IgD-negative memory B cell (primary cell): ENCODE results near the gene ZDHHC11. TPM values are rescaled to one million over a fixed set of nuclear protein-coding genes. Genes with fewer than 3 reads are reported as not detected.

Source experiments
- H3K27ac Mint-ChIP-seq, 3 donors: one replicate each; pipeline ENCODE4 v1.8.0; 2020 to 2022; ENCODE audit warnings: mild to moderate bottlenecking in 3 of 3, mixed read lengths in 3 of 3, moderate library complexity in 1 of 3
- H3K27me3 Mint-ChIP-seq: one replicate; pipeline ENCODE4 v1.8.0; 2021; ENCODE audit warnings: mixed read lengths
- H3K36me3 Mint-ChIP-seq: one replicate; pipeline ENCODE4 v1.8.0; 2020; ENCODE audit warnings: mild to moderate bottlenecking, mixed read lengths
- H3K4me1 Mint-ChIP-seq, 3 donors: one replicate each; pipeline ENCODE4 v1.8.0; 2020 to 2022; ENCODE audit warnings: mixed read lengths in 3 of 3, mild to moderate bottlenecking in 1 of 3
- H3K4me3 Mint-ChIP-seq, 4 donors: one replicate each; pipeline ENCODE4 v1.8.0; 2020 to 2022; ENCODE audit warnings: mild to moderate bottlenecking in 4 of 4, mixed read lengths in 4 of 4, moderate library complexity in 3 of 4
- H3K9me3 Mint-ChIP-seq, 3 donors: one replicate each; pipeline ENCODE4 v1.8.0; 2020 to 2021; ENCODE audit warnings: mixed read lengths in 3 of 3, mild to moderate bottlenecking in 1 of 3
- polyA plus RNA-seq: library from polyadenylated mRNA; unstranded; fragments of 300-500 nt; fragmentation: Illumina TruSeq; gene quantifications from one replicate; pipeline ENCODE4 v1.2.3, GENCODE V29; 2021

ZDHHC11 gene, protein sequence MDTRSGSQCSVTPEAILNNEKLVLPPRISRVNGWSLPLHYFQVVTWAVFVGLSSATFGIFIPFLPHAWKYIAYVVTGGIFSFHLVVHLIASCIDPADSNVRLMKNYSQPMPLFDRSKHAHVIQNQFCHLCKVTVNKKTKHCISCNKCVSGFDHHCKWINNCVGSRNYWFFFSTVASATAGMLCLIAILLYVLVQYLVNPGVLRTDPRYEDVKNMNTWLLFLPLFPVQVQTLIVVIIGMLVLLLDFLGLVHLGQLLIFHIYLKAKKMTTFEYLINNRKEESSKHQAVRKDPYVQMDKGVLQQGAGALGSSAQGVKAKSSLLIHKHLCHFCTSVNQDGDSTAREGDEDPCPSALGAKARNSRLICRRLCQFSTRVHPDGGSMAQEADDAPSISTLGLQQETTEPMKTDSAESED
- polyA plus RNA-seq: not detected

DNA sequence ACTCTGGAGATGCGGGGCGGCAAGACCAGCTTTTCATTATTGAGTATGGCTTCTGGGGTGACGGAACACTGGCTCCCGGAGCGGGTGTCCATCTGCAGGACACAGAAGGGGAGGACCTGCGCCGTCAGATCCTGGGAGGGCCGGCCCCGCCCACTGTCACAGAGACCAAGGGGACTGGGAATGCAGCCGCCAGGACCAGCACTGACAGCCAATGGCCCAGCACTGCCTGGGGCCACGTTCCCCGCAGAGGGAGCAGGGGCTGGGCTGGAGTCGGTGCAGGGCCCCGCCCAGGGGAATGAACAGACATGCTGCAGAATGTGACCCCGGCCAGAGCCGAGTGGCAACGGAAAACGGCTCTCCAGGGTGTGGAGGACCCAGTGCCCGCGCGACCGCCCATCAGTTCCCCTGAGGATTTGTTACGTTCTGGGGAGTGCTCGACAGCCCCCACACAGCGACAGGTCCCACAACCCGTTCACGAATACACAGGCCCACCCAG, at the start of gene ZDHHC11:
Gene ZDHHC11, minus strand, starts transcription at position 476 of the 496 bp plus-strand sequence. Its CDS starts 384 bp downstream, at position 92.
- Mint-ChIP-seq H3K27ac (no peak within 1 kb of the TSS), H3K4me3 (no peak within 1 kb of the TSS), H3K4me1 (peaks cover 0 to 5% (median 4%) of the 10 kb centered on the region in 3 donors), H3K9me3 (no peaks in the 10 kb centered on the region), H3K36me3 (no peaks in the 10 kb centered on the region), H3K27me3 (peaks cover 8% of the 10 kb centered on the region)

DNA sequence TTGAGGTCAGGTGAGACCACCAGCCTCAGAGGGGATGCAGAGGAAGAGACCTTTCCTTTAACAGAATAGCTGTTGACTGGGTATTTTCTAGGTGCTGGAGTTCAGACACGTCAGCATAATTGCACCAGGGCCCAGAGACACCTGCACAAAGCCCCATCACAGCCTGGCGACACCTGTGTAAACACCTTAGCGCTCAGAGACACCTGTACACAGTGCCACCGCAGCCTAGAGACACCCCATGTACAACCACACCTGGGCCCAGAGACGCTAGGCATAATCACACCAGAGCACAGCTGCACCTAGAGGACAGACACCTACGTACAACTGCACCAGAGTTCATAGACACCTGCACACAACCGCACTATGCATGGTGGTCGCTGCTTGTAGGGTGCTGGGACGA, 42.9 kb upstream of the ZDHHC11 start:
- H3K36me3 Mint-ChIP-seq: peaks cover 3% of the 10 kb centered on the region
- no peaks in the 10 kb centered on the region for H3K27me3 Mint-ChIP-seq
- peaks cover 4 to 7% (median 6%) of the 10 kb centered on the region in 3 donors for H3K4me1 Mint-ChIP-seq
- no peaks in the 10 kb centered on the region for H3K9me3 Mint-ChIP-seq
- H3K4me3 Mint-ChIP-seq: peak overlapping the region; percentile 74 to 90 (median 87)
- no peak overlapping the region for H3K27ac Mint-ChIP-seq

DNA sequence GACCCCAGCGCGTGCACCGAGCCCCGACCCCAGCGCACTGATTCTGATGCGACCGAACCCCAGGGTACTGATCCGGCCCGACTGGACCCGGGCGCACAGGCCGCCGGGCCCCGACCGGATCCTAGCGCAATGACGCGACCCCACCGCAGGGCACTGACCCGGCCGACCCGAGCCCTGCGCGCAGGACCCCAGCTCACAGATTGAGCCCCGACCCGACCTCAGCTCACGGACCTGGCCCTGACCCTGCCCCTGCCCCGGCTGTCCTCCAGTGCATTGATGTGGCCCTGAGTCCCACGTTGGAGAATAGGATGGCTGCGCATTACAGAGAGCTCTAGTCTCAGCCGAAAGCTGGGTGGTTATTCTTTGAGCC, 42.3 kb upstream of the ZDHHC11 start:
- Mint-ChIP-seq H3K36me3 (peaks cover 3% of the 10 kb centered on the region), H3K9me3 (no peaks in the 10 kb centered on the region), H3K4me1 (peaks cover 4 to 7% (median 6%) of the 10 kb centered on the region in 3 donors), H3K4me3 (peak overlapping the region; percentile 74 to 90 (median 87)), H3K27me3 (no peaks in the 10 kb centered on the region), H3K27ac (no peak overlapping the region)

DNA sequence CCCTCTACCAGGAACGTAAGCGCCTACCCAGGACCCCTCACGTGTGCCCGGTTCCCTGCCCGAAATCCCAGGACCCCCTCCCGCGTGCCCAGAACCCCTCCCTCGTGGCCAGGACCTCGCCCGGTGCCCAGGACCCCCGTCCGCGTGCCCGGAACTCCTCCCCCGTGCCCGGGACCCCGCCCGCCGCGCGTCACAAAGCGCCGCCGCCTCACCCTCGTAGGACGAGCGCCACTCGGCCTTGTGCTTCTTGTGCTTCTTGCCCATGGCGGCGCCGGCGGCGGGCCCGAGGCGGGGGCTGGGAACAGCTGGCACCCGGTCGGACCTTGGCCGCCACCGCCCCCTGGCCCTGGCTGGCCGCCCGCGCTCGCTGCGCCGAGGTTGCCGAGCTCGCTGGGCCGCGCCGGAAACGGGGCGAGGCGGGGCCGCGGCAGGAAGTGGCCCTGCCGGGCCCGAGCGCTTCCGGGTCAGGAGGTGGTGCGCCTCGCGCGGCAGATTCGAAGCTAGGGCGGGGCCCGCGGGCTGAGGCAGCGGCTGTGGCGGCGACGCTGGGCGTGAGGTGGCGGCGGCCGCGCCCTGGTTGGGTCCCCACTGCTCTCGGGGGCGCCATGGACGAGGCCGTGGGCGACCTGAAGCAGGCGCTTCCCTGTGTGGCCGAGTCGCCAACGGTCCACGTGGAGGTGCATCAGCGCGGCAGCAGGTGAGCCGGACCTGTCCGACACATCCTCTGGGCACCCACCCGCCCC, 41.8 kb upstream of the ZDHHC11 start, which contains the start of the genes BRD9 and TRIP13:
Gene BRD9, minus strand, starts transcription at position 408 of the 743 bp plus-strand sequence. Its CDS starts 144 bp downstream, at position 264.
Gene TRIP13, plus strand, starts transcription at position 491 of the 743 bp plus-strand sequence. Its CDS starts 115 bp downstream, at position 606.
- peak within 1 kb of the TSS; percentile 87 to 96 (median 91) for H3K4me3 Mint-ChIP-seq
- peak within 1 kb of the TSS; percentile 64 to 93 (median 77) for H3K27ac Mint-ChIP-seq
- H3K36me3 Mint-ChIP-seq: peaks cover 3% of the 10 kb centered on the region
- H3K27me3 Mint-ChIP-seq: no peaks in the 10 kb centered on the region
- no peaks in the 10 kb centered on the region for H3K9me3 Mint-ChIP-seq
- peaks cover 4 to 7% (median 6%) of the 10 kb centered on the region in 3 donors for H3K4me1 Mint-ChIP-seq

DNA sequence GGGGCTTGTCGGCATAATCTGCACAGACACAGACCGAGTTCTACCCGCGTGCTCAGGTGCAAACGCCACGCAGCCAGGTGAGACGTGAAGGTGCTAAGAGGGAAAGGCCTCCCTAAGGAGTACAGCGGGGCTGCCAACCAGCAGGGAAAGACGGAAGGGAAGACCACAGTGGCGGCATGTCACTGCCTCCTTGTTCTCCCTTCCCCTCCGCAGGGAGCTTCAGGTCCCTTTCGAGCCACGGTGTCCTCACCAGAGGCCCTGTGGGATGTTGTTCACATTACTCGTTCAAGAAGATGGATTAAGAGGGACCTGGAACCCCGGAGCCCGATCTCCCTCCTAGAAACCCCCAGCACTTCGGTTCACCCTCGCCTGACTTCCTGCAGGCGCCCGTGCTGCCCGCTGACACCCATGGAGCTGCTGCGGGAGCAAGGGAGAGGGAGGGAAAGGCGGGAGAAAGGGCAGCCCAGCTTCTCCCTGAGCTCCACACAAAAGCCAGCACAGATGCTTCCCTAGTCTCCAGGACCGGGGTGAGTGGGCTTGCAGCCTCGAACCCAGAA, 41.1 kb upstream of the ZDHHC11 start:
- Mint-ChIP-seq H3K27ac (peak overlapping the region; percentile 64 to 93 (median 77)), H3K9me3 (no peaks in the 10 kb centered on the region), H3K27me3 (no peaks in the 10 kb centered on the region), H3K4me1 (peaks cover 4 to 7% (median 6%) of the 10 kb centered on the region in 3 donors), H3K36me3 (peaks cover 3% of the 10 kb centered on the region), H3K4me3 (peak overlapping the region; percentile 87 to 96 (median 91))

DNA sequence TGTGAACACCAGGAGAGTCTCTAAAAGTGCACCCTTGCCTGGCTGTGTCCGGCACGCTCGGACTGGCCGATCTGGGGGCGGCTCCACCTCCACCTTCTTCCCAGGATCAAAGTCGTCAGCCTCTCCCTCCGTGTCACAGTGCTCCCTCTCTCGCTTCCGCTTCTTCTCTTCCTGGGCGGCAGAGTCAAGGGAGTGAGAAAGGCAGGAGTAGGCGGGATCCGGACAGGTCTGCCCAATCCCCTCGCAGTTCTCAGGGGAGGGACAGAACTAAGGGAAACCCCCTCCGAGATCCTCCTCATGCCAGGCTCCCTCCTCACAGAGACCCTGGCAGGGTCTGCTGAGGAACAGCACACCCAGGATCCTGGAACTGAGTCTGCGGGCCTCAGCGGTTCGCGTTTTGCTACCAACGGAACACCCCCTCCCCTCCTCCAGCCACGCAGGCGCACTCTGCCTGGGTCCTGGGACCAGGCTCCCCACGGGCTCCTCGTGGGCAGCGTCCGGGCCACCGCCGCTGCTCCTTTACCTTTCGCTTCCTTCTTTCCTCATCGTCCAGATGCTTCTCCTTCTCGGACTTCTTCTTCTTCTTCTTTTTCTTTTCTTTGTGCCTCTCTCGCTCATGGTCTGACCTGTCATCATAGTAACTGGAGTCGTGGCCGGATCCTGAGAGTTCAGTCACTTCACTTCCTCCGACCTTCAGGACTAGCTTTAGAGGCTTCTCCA, 40.5 kb upstream of the ZDHHC11 start:
- Mint-ChIP-seq H3K27ac (peak overlapping the region; percentile 64 to 93 (median 77)), H3K4me3 (peak overlapping the region; percentile 87 to 96 (median 91)), H3K27me3 (no peaks in the 10 kb centered on the region), H3K36me3 (peaks cover 5% of the 10 kb centered on the region), H3K9me3 (no peaks in the 10 kb centered on the region), H3K4me1 (peaks cover 4 to 7% (median 6%) of the 10 kb centered on the region in 3 donors)

DNA sequence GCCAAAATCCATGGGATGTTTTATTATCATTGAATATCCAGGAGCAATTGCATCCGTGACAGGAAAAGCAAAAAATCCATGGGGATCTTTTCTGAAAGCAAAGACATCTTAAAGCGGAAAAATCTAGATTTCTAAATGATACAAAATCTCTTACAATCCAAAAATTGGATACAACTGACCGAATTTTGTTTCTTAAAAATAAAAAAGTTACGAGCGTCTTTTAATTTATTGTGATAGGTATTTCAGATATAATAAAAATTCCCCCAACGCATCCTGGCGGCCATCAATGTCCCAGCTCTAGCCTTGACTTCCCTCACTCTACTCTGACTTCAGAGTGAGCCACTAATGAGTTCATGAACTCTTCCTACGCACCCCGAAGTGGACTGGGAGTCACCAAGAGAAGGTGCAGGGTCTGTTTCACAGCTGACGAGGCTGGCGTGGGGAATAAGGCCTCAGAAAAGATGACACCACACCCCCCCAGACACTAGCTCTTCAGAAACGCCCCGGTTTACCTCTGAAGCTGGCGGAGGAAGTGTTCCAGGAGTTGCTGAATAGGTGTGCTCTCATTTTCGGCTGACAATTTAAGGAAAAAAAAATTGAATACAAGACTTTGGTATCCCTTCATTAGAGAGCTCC, 38.4 kb upstream of the ZDHHC11 start:
- H3K27me3 Mint-ChIP-seq: no peaks in the 10 kb centered on the region
- peak overlapping the region in 1 of 4 donors; percentile 90 for H3K4me3 Mint-ChIP-seq
- no peaks in the 10 kb centered on the region for H3K9me3 Mint-ChIP-seq
- peaks cover 4 to 7% (median 6%) of the 10 kb centered on the region in 3 donors for H3K4me1 Mint-ChIP-seq
- no peak overlapping the region for H3K27ac Mint-ChIP-seq
- peaks cover 5% of the 10 kb centered on the region for H3K36me3 Mint-ChIP-seq

DNA sequence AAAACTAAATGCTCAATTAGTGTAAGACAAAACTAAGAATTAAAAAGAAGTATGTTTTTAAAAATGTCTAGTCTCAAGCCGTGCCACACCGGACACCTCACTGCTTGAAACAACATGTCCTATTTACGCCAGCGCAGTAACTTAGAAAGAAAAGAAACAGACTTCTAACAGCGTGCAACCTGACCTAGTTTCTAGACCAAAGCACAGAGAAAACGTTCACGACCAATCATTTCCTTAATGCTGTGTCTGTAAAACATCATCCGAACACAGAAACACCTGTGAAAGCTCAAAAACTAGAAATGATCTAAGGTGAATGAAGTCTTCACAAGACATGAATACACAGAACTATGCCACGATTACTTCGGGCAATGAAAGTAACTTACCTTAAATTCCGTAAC, 37.9 kb upstream of the ZDHHC11 start:
- no peak overlapping the region for H3K27ac Mint-ChIP-seq
- H3K4me3 Mint-ChIP-seq: peak overlapping the region in 1 of 4 donors; percentile 52
- no peaks in the 10 kb centered on the region for H3K9me3 Mint-ChIP-seq
- H3K4me1 Mint-ChIP-seq: peaks cover 4 to 7% (median 5%) of the 10 kb centered on the region in 3 donors
- H3K27me3 Mint-ChIP-seq: no peaks in the 10 kb centered on the region
- H3K36me3 Mint-ChIP-seq: peaks cover 6% of the 10 kb centered on the region

DNA sequence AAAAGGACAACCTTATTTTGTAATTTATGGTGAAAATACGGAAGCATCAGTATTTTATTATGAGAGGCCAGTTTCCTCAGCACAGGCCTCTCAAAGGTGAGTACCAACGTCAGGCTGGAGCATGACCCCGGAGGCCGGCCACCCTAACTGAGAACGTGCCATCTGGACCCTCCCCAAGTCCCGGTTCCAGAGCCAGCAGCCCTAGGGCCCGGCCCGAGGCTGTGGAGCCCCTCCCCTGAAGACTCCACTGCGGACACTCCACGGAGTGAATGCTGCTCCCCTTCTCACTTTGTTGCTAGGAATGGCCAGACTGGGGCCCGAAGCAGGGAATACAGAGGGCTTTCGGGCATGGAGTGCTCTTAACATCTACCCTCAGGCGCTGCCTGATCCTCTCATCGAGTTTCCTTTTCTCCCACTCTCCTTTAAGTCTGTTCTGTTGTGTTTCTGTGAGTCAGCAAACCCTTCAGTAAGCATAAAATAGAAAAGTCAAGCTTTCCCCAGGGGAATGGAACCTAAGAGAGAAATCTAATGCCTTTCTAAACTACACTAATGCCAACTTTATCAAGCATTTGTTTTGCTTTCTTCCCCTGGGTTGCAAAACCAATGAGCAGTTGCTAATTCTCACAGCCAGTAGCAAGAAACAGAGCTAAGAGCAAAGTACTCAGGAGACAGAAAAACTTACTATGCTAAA, 37.3 kb upstream of the ZDHHC11 start:
- H3K4me3 Mint-ChIP-seq: peak overlapping the region in 2 of 4 donors; percentile 52 to 63
- H3K36me3 Mint-ChIP-seq: peaks cover 6% of the 10 kb centered on the region
- no peaks in the 10 kb centered on the region for H3K27me3 Mint-ChIP-seq
- peaks cover 4 to 9% (median 6%) of the 10 kb centered on the region in 3 donors for H3K4me1 Mint-ChIP-seq
- H3K27ac Mint-ChIP-seq: no peak overlapping the region
- H3K9me3 Mint-ChIP-seq: no peaks in the 10 kb centered on the region

DNA sequence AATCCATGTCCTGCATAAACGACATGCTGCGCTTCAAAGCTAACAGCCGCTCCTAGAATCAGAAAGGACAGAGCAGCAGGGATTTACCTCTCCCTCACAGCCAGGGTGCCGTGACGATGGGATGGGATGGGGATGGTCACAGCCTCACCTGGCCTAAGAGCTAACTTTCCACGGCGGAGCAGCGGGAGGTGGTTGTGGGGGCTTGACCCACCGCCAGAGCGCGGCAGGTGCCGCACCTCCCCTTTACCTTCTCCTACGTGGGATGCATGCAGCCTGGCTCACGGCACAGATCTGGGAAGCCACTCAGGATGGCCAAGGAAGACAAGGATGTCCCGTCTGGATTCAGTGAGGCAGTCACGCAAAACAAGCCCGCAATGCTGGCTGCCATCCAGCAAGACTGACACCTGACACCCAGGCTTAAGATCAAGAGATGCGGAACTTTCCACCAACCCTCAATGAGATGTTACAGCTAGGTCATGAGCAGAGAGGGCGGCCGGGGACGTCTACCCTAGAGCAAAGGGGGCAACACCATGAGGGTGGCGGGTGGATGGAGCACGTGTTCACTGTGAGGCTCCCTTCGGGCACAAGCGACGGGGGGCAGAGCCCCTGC, 36.0 kb upstream of the ZDHHC11 start:
- Mint-ChIP-seq H3K36me3 (peaks cover 16% of the 10 kb centered on the region), H3K27me3 (no peaks in the 10 kb centered on the region), H3K9me3 (peaks cover 0 to 2% (median 0%) of the 10 kb centered on the region in 3 donors), H3K4me1 (peaks cover 11 to 19% (median 11%) of the 10 kb centered on the region in 3 donors), H3K4me3 (no peak overlapping the region), H3K27ac (peak overlapping the region in 1 of 3 donors; percentile 71)

DNA sequence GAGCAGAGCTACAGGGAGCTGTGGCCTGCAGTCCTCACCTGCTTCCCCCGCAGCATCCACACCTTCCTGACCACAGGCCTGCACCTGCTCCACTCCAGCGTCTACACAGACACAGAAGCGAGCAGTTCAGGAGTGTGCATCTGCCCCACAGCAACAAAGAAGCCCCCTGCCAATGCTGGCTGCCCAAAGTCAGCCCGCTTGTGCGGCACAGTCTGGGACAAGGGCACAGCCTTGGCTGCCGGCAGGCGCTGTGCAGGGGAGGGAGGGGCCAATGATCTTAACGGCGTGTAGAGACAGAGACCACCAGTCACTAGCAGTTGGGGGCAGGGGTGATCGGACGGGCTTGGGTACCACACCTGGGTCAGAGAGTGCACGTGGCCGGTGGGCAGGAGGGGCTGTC, 35.2 kb upstream of the ZDHHC11 start:
- H3K27ac Mint-ChIP-seq: peak overlapping the region in 1 of 3 donors; percentile 76
- H3K4me1 Mint-ChIP-seq: peaks cover 6 to 15% (median 8%) of the 10 kb centered on the region in 3 donors
- H3K9me3 Mint-ChIP-seq: peaks cover 0 to 2% (median 0%) of the 10 kb centered on the region in 3 donors
- H3K36me3 Mint-ChIP-seq: peaks cover 13% of the 10 kb centered on the region
- no peaks in the 10 kb centered on the region for H3K27me3 Mint-ChIP-seq
- H3K4me3 Mint-ChIP-seq: peak overlapping the region in 1 of 4 donors; percentile 52

DNA sequence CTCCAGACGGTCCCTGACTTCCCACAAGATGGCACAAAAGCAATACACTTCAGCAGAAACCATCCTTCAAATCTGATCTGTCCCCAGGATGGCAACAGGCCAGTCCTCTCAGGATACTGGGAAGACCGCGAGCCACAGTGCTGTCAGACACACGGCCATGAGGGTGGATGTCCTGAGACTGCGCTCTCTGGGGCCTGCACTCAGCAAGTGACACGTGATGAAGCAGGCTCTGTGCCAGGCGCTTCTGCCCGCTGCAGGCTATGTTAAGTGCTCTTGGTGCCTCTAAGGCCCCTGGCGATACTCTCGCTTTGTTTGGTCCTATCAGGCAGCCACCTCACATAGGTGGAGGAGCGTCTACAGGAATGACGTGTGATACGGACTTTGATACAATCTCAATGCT, 34.7 kb upstream of the ZDHHC11 start:
- Mint-ChIP-seq H3K27me3 (no peaks in the 10 kb centered on the region), H3K4me1 (peaks cover 6 to 13% (median 8%) of the 10 kb centered on the region in 3 donors), H3K4me3 (no peak overlapping the region), H3K27ac (no peak overlapping the region), H3K9me3 (peaks cover 0 to 2% (median 0%) of the 10 kb centered on the region in 3 donors), H3K36me3 (peaks cover 13% of the 10 kb centered on the region)

DNA sequence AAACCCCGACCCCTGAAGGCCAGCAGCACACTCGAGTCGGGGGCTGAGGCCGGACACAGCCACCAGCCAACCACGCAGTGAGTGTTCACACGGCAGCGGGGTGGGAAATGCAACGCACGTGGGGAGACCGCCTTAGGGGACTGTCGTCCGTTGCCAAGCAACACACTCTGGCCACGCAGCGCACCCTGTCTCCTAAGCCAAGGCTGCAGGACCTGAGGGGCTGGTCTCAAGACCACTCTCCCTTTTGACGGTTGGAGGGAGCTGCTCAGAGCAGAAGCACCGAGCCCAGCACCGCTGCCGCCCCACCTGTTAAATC, 34.3 kb upstream of the ZDHHC11 start:
- peaks cover 13% of the 10 kb centered on the region for H3K36me3 Mint-ChIP-seq
- H3K4me1 Mint-ChIP-seq: peaks cover 6 to 11% (median 8%) of the 10 kb centered on the region in 3 donors
- no peaks in the 10 kb centered on the region for H3K27me3 Mint-ChIP-seq
- H3K27ac Mint-ChIP-seq: no peak overlapping the region
- peaks cover 0 to 2% (median 0%) of the 10 kb centered on the region in 3 donors for H3K9me3 Mint-ChIP-seq
- H3K4me3 Mint-ChIP-seq: no peak overlapping the region
